Left ventricle myocardium inferior (tissue), 1 donor: Measurements from ENCODE around the gene COTL1. TPM values are rescaled to one million over a fixed set of nuclear protein-coding genes. Genes with fewer than 3 reads are reported as not detected.
"Not testable (repeated sequence)": the region's sequence is repeated elsewhere in the genome, so short reads cannot be mapped to it uniquely, and the experiment has no call there.

Source experiments
- DNase-seq: peaks from one replicate; pipeline ENCODE4 v3.0.0-alpha.2; 2020
- H3K27ac ChIP-seq: fragments of 200-600 bp; replicated peaks from 2 replicates; pipeline ENCODE4 v1.8.0; 2021
- H3K27me3 ChIP-seq: fragments of 200-600 bp; 2 replicates; pipeline ENCODE4 v1.8.0; 2021; ENCODE audit warnings: low read depth
- H3K36me3 ChIP-seq: fragments of 200-600 bp; 2 replicates; pipeline ENCODE4 v1.8.0; 2021
- H3K4me1 ChIP-seq: fragments of 200-600 bp; 2 replicates; pipeline ENCODE4 v1.8.0; 2021
- H3K4me3 ChIP-seq: fragments of 200-600 bp; 2 replicates; pipeline ENCODE4 v1.8.0; 2021; ENCODE audit warnings: mild to moderate bottlenecking, moderate library complexity
- H3K9me3 ChIP-seq: fragments of 200-600 bp; replicated peaks from 2 replicates; pipeline ENCODE4 v1.8.0; 2021
- CTCF ChIP-seq: fragments of 200-600 bp; IDR thresholded peaks from 2 replicates; pipeline ENCODE4 v1.8.0; 2021; ENCODE audit warnings: antibody characterized with exemption, mild to moderate bottlenecking, borderline replicate concordance
- intact Hi-C: fragments of 100-400 bp; cut with micrococcal nuclease; formaldehyde crosslinking; loops from one replicate; pipeline ENCODE4 v1.11.0; 2022
- total RNA-seq: library from RNA; stranded (reverse); fragmentation: NEBNext Ultra II Directional; extraction: Animal tissue kit (Norgen Biotek cat#: 25700); gene quantifications from one replicate; pipeline ENCODE4 v1.2.1, GENCODE V29; 2021
- donor health status: DM: no; HTN: yes; CAD: no; lungs with severe emphysema.

Gene COTL1
- total RNA-seq, 1 donor from 2014 or later = 13.3 TPM

GRCh38 chr16:84526794-84527531 lies 90.9 kb downstream of the COTL1 start:
- TF ChIP-seq CTCF = no peak
- peak overlapping the region; percentile 48 for H3K4me3 ChIP-seq
- H3K36me3 ChIP-seq = no peaks in the 10 kb centered on the region
- H3K27ac ChIP-seq = peak overlapping the region; percentile 86
- peaks cover 32% of the 10 kb centered on the region for H3K4me1 ChIP-seq
- peaks cover 8% of the 10 kb centered on the region for H3K9me3 ChIP-seq
- intact Hi-C loops = no loop called here
- no peaks in the 10 kb centered on the region for H3K27me3 ChIP-seq
- DNase-seq = peak; percentile 30

- H3K27me3 ChIP-seq, H3K27ac ChIP-seq, intact Hi-C loops, DNase-seq, H3K4me3 ChIP-seq, H3K36me3 ChIP-seq, H3K9me3 ChIP-seq: not testable (repeated sequence)
- H3K4me1 ChIP-seq = peaks cover 23% of the 10 kb centered on the region
These were observed 92.8 kb downstream of the COTL1 start for GRCh38 chr16:84524941-84525581.

- no peak for TF ChIP-seq CTCF
These were observed 93.4 kb downstream of the COTL1 start for GRCh38 chr16:84524346-84524920.

GRCh38 chr16:84521497-84521770 lies 96.4 kb downstream of the COTL1 start:
- intact Hi-C loops = no loop called here

More at GRCh38 chr16:84524346-84524920, 93.4 kb downstream of the COTL1 start:
- H3K4me1 ChIP-seq = peaks cover 23% of the 10 kb centered on the region
- H3K27ac ChIP-seq = no peak overlapping the region
- H3K36me3 ChIP-seq = no peaks in the 10 kb centered on the region
- intact Hi-C loops = no loop called here
- DNase-seq = no peak
- no peak overlapping the region for H3K4me3 ChIP-seq
- H3K27me3 ChIP-seq = no peaks in the 10 kb centered on the region
- peaks cover 2% of the 10 kb centered on the region for H3K9me3 ChIP-seq

GRCh38 chr16:84520725-84521496 lies 97.0 kb downstream of the COTL1 start:
- no peak for TF ChIP-seq CTCF
- H3K27ac ChIP-seq = no peak overlapping the region
- intact Hi-C loops = no loop called here
- no peak for DNase-seq
- no peaks in the 10 kb centered on the region for H3K27me3 ChIP-seq
- no peaks in the 10 kb centered on the region for H3K4me1 ChIP-seq
- no peaks in the 10 kb centered on the region for H3K36me3 ChIP-seq
- no peaks in the 10 kb centered on the region for H3K9me3 ChIP-seq
- no peak overlapping the region for H3K4me3 ChIP-seq

More at GRCh38 chr16:84521497-84521770, 96.4 kb downstream of the COTL1 start:
- Histone ChIP-seq H3K36me3 (no peaks in the 10 kb centered on the region), H3K9me3 (no peaks in the 10 kb centered on the region), H3K27me3 (no peaks in the 10 kb centered on the region), H3K27ac (no peak overlapping the region), H3K4me3 (no peak overlapping the region), H3K4me1 (peaks cover 3% of the 10 kb centered on the region)
- no peak for TF ChIP-seq CTCF
- DNase-seq = no peak
